T-helper 22 cell (primary cell): ENCODE measurements around the gene BORCS5.
"Not testable (repeated sequence)": the region's sequence is repeated elsewhere in the genome, so short reads cannot be mapped to it uniquely, and the experiment has no call there.

Experiments used
- DNase-seq: peaks from one replicate; pipeline ENCODE4 v3.0.0-alpha.2; 2020; ENCODE audit warnings: low read depth

BORCS5 gene

DNA sequence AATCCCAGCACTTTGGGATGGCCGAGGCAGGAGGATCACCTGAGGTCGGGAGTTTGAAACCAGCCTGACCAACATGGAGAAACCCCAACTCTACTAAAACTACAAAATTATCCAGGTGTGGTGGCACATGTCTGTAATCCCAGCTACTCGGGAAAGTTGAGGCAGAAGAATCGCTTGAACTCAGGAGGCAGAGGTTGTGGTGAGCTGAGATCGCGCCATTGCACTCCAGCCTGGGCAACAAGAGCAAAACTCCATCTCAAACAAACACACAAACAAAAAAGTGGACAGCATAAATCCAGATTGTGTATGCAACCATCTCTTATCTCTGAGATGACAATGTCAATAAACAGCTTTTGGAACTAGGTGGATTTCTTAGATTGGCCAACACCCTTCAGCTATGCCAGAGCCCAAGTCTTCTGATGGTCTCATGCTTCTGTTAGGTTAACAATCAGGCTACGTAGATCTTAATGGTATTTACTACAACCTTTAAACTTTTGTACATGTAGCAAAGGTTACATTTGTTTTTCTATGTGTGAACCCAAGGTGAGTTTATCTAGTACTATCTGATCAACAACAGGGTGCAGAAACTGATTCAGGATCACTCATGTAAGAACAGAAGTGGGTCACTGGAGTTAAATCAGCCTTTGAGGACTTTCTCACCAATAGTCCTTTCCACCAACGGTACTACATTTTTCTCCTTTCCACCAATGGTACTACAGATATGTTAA, 132.1 kb downstream of the BORCS5 start:
- DNase-seq = no peak

DNA sequence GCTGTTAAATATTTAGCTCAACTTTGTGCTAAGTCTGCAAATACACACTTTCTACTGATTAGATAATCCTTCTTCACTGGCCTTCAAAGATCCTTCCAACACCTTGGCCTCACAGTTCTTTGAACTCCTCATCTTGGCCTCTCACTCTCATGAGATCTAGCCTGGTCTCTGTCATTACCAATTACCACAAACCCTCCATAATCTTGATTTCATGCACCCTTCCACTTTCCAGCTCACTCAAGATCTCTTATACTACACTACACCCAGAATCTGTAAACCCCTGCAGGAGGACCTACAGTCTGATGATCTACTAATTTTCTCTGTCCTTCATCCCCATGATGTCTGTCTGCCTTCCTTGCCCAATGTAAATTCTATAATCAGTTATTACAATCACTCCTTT, 134.7 kb downstream of the BORCS5 start:
- no peak for DNase-seq

GRCh38 chr12:12492547-12492946, 135.7 kb downstream of the BORCS5 start:
- DNase-seq = no peak

DNA sequence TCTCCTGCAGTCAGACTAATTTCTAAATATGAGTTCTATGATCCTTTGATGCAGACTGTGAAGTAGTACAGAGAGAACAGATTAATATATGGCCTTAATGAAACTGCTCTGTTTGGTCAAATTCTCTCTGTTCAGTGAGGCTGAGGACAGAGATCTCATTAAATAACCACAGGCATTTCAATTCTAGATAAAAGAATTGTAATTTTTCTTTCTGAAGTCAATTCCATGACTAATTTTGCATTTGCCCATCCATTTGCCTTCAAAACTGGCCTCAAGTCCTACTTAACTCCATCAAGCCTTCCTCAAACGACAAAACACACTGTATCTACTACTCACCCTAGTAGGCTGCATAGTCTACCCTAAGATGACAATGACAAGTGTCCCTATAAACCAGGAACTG, 138.7 kb downstream of the BORCS5 start:
- DNase-seq = no peak

GRCh38 chr12:12498210-12498609, 141.3 kb downstream of the BORCS5 start:
- no peak for DNase-seq

DNA sequence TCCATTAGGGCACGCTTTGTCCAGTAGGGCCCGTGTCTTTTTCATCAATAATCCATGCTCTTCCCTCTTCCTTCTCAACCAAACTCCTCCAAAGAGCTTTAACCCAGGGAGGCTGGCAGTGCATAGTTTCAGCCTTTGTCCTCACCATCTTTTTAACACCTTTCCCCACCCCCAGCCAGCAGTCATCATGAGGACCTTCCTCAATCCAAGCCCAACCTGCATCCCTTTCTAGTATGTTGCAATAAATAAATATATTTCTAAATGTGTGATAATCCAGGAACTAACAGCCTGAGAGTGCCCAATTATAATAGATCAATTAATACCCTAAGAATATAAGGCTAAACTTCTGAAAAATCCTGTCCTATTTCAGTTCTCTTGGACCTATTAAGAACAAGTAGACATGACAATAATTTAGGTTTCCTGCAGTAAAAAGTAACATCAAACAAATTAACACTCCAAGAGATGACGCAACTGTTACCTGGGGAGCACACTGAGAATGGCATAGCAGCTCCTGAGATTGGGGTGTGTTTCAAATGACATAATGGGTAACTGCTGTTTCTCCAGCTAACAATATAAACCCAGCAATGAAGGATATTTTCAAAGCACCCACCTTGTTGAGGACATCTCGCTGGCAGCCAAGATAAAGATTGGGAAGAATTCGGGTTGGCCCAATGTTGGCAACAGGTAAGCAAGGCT, 143.2 kb downstream of the BORCS5 start:
- no peak for DNase-seq

DNA sequence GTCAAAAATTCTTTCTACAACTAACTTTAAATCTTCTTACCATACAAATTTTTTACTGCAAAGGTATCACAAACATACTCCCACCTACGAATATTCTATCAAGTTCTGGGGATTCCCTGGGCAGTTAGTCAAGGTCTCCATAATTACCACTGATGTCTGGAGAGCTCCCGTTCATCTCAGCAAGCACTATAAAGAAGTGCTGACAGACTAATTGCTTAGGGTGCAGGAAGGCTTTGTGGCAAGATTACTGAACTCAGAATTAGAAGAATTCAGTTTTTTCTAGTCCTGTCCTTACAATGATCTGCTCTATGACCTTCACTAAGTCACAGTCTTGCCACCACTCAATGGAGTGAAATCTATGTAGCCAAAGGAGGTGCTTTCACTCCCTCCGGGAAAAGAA, 144.2 kb downstream of the BORCS5 start:
- no peak for DNase-seq

GRCh38 chr12:12502130-12502814, 145.4 kb downstream of the BORCS5 start:
- not testable (repeated sequence) for DNase-seq

DNA sequence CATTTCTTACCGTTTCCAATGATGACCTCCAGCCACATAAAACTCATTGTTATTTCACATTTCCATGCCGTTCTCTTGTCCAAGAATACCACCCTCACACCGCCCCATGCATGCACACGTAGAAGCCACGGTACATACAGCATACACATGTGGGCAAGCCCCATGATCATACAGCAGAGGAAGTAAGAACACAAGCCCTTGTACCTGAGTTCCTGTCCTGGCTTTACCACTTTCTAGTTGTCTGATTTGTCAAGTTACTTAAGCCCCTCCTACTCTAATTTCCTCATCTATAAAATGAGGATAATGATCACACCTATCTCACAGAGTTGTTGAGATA, 145.9 kb downstream of the BORCS5 start:
- DNase-seq = no peak

DNA sequence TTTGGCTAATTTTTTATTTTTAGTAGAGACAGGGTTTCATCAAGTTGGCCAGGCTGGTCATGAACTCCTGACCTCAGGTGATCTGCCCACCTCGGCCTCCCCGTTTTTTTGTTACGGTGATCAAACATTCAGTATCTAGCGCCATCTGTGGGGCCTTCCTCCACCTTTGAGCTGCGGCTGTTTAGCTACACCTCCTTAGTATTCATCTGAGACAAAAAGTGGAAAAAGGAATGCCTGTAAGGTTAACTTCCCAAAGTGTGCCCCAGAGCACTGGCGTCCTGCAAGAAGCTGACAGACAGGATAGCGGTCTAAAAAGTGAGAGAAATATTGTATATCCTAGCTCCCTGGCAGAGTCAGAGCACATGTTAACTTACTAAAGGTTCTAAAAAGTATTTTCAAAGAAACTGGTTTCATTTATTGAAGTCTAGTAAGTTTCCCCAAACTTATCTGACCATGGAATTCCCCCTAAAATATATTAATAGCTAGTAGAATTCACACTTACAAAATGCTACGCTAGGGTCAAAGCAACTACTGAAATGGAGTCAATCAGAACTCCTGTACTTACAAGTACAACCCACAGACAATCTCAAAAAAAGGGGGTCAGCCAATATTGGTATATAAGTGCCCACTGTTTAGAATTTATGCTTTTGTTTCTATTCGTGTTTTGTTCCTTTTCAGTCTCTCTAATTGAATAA, 146.7 kb downstream of the BORCS5 start:
- DNase-seq = no peak

DNA sequence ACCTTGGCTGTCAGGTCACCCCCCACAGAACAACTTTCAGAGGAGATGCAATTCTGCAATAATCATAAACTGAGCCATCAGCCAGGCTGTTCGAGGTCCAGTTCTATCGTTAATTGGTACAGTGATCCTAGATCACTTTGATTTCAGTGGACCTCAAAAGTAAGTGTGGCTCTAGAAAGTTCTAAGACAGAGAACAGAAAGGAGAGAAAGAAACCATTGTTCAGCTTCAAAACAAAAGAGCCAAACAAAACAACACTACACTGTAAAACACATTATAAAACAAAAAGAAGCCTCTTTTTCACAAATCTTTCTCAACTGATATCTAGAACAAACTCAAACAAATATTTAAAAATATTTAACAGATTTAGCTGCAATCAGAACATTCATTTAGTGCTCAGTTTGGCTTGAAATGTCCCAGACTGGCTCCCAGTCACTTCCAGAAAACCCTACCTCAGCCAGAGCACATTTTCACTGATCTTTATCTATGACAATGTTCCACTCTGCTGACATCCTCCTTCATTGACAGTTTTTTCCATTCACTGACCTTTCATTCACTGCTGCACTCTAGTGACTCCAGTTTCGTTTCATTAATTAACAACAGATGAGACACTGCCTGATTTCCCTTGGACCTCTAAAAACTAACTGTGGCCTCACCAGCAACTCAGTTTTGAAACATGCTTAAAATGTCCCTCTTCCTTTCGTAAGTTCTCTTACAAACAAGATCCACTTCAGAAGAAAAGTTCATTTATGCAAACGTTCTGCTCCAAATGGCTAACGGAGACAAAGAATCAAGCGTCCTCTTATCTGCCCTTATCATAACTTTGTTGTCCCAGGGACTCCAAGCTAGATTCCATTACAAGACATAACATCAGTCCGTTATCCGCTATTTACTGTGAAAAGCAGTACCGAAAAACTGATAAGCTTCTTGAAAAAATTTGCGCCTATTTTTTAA, 148.9 kb downstream of the BORCS5 start:
- no peak for DNase-seq

DNA sequence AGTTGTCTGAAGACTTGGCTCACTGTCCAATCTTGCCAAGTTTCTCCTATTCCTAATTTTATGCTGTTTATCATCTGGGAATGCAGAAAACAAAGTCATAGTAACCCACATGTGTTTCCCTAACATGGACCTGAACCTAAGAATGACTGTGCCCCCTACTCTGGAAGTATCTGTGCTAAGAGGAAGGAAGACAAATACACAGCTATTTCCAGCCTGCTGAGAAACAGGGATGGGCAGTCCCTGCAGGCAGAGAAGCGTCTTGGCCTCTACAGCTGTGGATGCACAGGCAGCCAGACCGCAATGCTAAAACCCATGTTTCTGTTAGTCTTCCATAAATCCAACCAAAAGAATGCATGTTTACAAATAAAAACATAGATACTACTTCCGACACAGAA, 149.6 kb downstream of the BORCS5 start:
- no peak for DNase-seq

DNA sequence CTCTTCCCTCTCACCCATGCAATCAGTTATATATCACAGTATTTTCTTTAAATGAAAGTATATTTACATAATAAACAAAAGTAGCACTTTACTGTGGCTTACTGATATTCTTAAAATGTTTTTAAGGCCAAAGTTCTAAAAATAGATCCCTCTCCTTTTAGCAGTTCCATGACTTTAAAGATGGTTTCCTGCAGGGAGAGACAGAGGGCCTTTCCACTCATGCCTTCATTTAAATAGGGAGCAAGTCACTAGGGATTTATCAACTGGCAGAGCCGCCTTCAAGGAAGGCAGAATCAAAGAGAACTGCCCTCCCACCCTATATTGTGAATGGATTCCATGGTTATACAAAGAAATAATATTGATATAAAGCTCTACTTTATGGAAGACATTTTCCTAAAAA, 150.2 kb downstream of the BORCS5 start:
- DNase-seq = no peak

GRCh38 chr12:12508612-12509011, 151.7 kb downstream of the BORCS5 start:
- no peak for DNase-seq

DNA sequence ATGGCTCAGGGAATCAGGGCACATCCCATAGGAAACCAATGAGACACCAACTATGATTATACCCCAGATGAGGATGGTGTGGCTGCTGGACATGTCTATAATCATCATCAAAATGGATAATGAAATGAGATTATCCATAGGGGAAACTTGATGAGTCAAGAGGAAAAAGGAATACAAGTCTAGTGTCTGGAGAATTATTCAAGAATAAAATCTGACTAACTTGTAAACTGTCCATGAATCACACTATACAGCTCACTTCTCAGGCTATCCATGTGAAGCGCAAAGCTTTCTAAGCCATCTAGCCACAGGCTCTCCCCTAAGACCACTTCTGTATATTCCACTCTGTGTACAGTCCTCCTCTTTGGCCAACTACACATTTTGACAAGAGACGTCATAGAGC, 153.3 kb downstream of the BORCS5 start:
- no peak for DNase-seq

DNA sequence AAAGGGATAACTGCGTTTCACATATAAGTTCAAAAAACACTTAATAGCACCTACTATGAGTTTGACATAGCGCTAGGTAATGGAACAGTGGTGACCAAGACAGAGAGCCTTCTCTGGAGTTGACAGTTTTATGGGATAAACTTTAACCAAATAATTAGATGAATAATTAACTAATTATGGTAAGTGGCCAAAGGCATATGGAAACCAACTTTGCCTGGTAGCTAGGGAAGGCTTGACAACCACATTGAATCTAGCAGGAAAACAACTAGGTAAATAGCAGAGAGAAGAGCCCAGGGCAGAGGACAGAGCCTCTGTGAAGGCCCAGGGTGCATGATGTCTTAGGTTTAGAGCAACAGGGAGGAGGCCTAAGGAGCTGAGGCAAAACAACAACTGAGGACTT, 153.7 kb downstream of the BORCS5 start:
- no peak for DNase-seq

GRCh38 chr12:12511021-12511783, 154.3 kb downstream of the BORCS5 start:
- DNase-seq = no peak

DNA sequence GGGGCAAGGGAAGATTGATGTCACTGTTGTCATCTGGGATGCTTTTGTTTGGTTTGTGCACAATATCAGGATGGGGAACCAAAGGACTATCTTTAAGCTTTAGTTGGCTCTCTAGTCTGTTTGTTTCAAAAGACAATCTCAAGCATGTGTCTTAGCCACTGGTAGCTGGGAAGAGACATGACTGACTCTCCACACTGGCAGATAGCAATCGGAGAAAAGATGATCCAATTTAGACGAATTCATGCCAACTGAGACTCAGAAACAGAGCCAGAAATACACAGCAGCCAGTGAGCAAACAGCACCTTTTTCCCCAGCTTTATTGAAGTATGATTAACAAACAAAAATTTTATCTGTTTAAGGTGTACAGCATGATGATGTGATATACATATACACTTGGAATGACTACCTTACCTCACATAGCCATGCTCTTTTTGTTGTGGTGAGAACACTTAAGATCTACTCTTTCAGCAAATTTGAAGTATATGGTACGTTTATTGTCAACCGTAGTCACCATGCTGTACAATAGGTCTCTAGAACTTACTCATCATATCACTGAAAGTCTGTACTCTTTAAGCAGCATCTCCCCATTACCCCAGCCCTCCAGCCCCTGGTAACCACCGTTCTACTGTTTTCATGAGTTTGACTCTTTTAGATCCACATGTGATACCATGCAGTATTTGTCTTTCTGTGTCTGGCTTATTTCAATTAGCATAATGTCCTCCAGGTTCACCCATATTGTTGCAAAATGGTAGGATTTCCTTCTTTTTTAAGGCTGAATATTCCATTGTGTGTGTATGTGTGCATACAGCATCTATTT, 155.2 kb downstream of the BORCS5 start:
- no peak for DNase-seq

DNA sequence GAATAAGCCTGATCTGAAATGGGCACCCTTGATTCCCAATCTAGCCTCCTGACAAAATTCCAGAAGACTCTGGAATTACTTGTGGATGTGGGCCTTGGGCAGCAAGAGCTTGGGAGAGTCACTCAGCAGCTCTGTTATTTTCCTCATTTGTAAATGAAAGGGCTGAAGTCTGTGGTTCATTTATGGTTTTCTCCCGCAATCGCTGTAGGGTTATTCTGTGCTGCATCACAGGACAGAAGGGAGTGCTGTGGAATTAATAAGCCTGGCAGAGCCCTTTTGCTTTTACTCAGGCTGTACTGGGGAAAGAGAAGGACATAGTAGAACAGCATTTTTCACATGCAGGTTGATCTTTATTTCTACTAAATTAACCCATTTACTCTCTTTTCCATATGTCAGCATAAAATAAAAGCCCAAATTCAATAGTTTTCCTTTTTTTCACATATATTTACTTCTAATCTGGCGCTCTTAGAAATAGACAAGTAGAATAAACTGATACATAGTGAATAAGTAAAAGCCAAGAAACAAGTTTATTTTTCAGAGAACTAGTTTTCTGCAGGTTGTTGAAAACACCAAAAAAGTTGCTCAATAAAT, 156.6 kb downstream of the BORCS5 start:
- DNase-seq = no peak

DNA sequence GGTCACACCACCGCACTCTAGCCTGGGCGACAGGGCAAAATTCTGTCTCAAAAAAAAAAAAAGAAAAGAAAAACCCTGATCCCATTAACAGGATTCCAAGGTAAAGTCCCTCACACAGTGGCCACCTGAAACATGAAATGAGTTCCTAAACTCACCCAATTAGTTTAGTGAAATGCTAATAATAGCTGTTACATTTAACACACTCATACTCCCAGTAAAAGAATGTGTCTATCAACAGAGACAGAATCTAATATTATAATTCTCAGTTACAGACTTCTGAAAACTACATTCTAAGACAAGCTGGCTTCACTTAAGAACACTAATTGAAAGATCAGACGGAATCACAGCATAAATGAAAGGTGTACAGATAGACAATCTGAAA, 161.6 kb downstream of the BORCS5 start:
- DNase-seq = no peak
